Fibroblast of lung (primary cell): Measurements from ENCODE around the gene ARSK. TPM values are rescaled to one million over a fixed set of nuclear protein-coding genes. Genes with fewer than 3 reads are reported as not detected.

Source experiments
- DNase-seq, 2 donors: peaks; one replicate each; pipeline versions ENCODE4 v3.0.0 to v3.0.0-alpha.2; 2010; ENCODE audit warnings: low read depth in 2 of 2
- H2AFZ ChIP-seq: 2 replicates; pipeline ENCODE4 v1.5.1; 2012; ENCODE audit warnings: low read length, control low read depth, inconsistent platforms
- H3K27ac ChIP-seq: 2 replicates; pipeline ENCODE4 v1.5.1; 2011; ENCODE audit warnings: low read length, control low read depth; ENCODE audit not compliant: insufficient read depth
- H3K27me3 ChIP-seq: 2 replicates; pipeline ENCODE4 v1.5.1; 2011; ENCODE audit warnings: mild to moderate bottlenecking, low read length; ENCODE audit not compliant: control insufficient read depth, insufficient read depth
- H3K36me3 ChIP-seq: 2 replicates; pipeline ENCODE4 v1.5.1; 2011; ENCODE audit warnings: low read length; ENCODE audit not compliant: control insufficient read depth, insufficient read depth
- H3K4me1 ChIP-seq: 2 replicates; pipeline ENCODE4 v1.5.1; 2011; ENCODE audit warnings: low read length; ENCODE audit not compliant: control insufficient read depth, insufficient read depth; ENCODE audit errors: extremely low read depth
- H3K4me2 ChIP-seq: 2 replicates; pipeline ENCODE4 v1.5.1; 2011; ENCODE audit warnings: low read length, control low read depth; ENCODE audit not compliant: insufficient read depth; ENCODE audit errors: extremely low read depth
- H3K4me3 ChIP-seq, 4 experiments: fragments of 200-600 bp in 1 of 4; sonication (generic) in 1 of 4; replicated peaks in 1 of 4; 2 replicates each; pipeline ENCODE4 v1.5.1; 2011 to 2016; ENCODE audit warnings: low read length in 4 of 4, low read depth in 3 of 4, mild to moderate bottlenecking in 3 of 4, control low read depth in 2 of 4, inconsistent platforms in 1 of 4, mixed read lengths in 1 of 4; ENCODE audit not compliant: insufficient read depth in 1 of 4; ENCODE audit errors: control extremely low read depth in 1 of 4
- H3K79me2 ChIP-seq: 2 replicates; pipeline ENCODE4 v1.5.1; 2012; ENCODE audit warnings: mild to moderate bottlenecking, low read length, inconsistent platforms; ENCODE audit not compliant: control insufficient read depth, insufficient read depth
- H3K9ac ChIP-seq: 2 replicates; pipeline ENCODE4 v1.5.1; 2011; ENCODE audit warnings: mild to moderate bottlenecking, low read length, control low read depth; ENCODE audit not compliant: insufficient read depth
- H3K9me3 ChIP-seq: 2 replicates; pipeline ENCODE4 v1.5.1; 2012; ENCODE audit warnings: low read depth, low read length; ENCODE audit not compliant: control insufficient read depth, insufficient read depth
- H4K20me1 ChIP-seq: 2 replicates; pipeline ENCODE4 v1.5.1; 2011; ENCODE audit warnings: low read length; ENCODE audit not compliant: control insufficient read depth, insufficient read depth; ENCODE audit errors: extremely low read depth
- CTCF ChIP-seq, 2 donors: IDR thresholded peaks in 1 of 2; conservative IDR thresholded peaks in 1 of 2; 1 replicate in 1 of 2; 2 replicates in 1 of 2; pipeline ENCODE4 v1.5.1; 2011 to 2012; ENCODE audit warnings: low read length in 2 of 2, control low read depth in 1 of 2, inconsistent platforms in 1 of 2, low read depth in 1 of 2, mild to moderate bottlenecking in 1 of 2
- EZH2 ChIP-seq: IDR thresholded peaks from 2 replicates; pipeline ENCODE4 v1.5.1; 2012; ENCODE audit warnings: low read length, control low read depth, mild to moderate bottlenecking; ENCODE audit errors: missing control alignments
- polyA plus RNA-seq, 2 donors: library from polyadenylated mRNA; depleted of rRNA in 1 of 2; stranded (reverse) in 1 of 2; unstranded in 1 of 2; fragments of >200 nt; gene quantifications; 2 replicates each; pipeline ENCODE4 v1.2.1, GENCODE V29; 2011 to 2012; ENCODE audit warnings: missing spikeins in 1 of 2
- total RNA-seq: library from RNA; depleted of rRNA; stranded (reverse); fragments of >200 nt; gene quantifications from 2 replicates; pipeline ENCODE4 v1.2.1, GENCODE V29; 2014

ARSK gene
- total and polyA plus RNA-seq, 2 donors (not counting 1 experiment from before 2014, with no cell fraction given), result 19.3 to 37.3 TPM

DNA sequence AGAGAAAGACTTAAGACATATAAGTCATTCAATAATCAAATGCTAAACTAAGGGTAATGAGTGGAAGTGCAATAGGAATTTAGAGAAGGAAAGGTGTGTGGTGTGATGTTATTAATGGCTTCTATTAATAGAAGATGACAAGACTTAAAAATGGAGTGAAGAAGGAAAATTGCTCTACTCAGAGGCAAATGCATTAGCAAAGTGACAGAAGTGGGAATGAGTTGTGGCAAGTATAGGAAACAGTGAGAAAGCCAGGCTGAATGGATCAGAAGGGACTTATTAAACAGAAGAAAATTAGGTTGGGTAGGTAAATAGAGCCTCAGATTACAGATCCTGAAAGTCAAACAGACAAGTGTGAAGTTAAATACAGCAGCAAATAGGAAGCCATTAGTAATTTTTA lies 5.9 kb upstream of the ARSK start:
- Histone ChIP-seq H3K79me2 (peaks cover 37% of the 10 kb centered on the region), H4K20me1 (no peaks in the 10 kb centered on the region), H3K4me3 (no peak overlapping the region), H3K4me2 (no peak overlapping the region), H3K27ac (no peak overlapping the region), H2AFZ (no peak overlapping the region), H3K36me3 (peaks cover 7% of the 10 kb centered on the region), H3K4me1 (no peaks in the 10 kb centered on the region), H3K9me3 (no peaks in the 10 kb centered on the region), H3K27me3 (no peaks in the 10 kb centered on the region), H3K9ac (no peak overlapping the region)
- TF ChIP-seq EZH2 (no peak), CTCF (conservative IDR thresholded peaks at IDR 0.05 in 1 of 2, IDR thresholded peaks at IDR 0.05 in 1 of 2; ENCODE audit: low read depth in 1 of 2, low read length in 2 of 2) (no peak)
- DNase-seq, result no peak

DNA sequence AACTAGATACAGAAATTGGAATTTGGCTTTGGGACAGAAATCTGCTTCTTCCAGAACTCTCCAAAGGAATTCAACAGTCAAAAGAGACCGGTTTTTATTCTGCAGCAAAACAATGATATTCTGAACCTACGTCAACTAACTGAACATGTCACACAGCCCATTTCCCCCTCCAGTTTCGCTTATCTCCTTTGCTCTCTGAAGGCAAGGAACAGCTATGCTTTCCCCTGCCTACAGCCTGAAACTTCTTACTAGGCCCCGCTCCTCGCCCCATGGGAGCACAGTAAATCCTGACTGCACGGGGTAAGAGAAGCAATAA lies 612 bp upstream of the ARSK start:
- H4K20me1 ChIP-seq, result no peaks in the 10 kb centered on the region
- H3K9me3 ChIP-seq, result no peaks in the 10 kb centered on the region
- H3K4me3 ChIP-seq, result peak overlapping the region; percentile 74 to 93 (median 84)
- H3K27ac ChIP-seq, result peak overlapping the region; percentile 77
- H3K27me3 ChIP-seq, result no peaks in the 10 kb centered on the region
- peak overlapping the region; percentile 95 for H3K4me2 ChIP-seq
- DNase-seq, result no peak
- peaks cover 50% of the 10 kb centered on the region for H3K79me2 ChIP-seq
- H3K9ac ChIP-seq, result peak overlapping the region; percentile 78
- H2AFZ ChIP-seq, result peak overlapping the region; percentile 88
- peaks cover 2% of the 10 kb centered on the region for H3K4me1 ChIP-seq
- TF ChIP-seq CTCF (conservative IDR thresholded peaks at IDR 0.05 in 1 of 2, IDR thresholded peaks at IDR 0.05 in 1 of 2; ENCODE audit: low read depth in 1 of 2, low read length in 2 of 2), result no peak
- no peak for TF ChIP-seq EZH2
- H3K36me3 ChIP-seq, result peaks cover 3% of the 10 kb centered on the region

DNA sequence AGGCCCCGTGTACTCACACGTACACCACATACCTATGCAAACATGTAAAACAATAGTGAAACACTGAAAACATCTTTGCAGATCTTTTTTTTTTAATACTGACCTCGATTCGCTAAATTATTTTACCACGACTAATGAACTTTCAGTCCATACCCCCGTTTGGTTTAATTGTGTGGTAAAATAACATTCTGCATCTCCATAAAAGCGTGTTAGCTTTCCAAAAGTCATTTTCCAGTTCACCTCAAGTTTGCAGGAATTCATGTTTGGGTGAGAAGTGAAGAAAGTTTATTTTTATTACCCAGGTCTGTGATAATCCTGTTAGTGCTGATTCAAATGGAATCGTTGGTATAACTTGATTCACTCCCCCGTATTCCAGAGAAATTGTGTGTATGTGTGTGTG lies 652 bp downstream of the ARSK start:
- Histone ChIP-seq H3K9me3 (no peaks in the 10 kb centered on the region), H3K27ac (peak overlapping the region; percentile 77), H3K4me2 (peak overlapping the region; percentile 92), H3K79me2 (peaks cover 43% of the 10 kb centered on the region), H3K27me3 (no peaks in the 10 kb centered on the region), H2AFZ (peak overlapping the region; percentile 83), H4K20me1 (no peaks in the 10 kb centered on the region), H3K36me3 (peaks cover 2% of the 10 kb centered on the region), H3K4me3 (peak overlapping the region; percentile 74 to 93 (median 84)), H3K4me1 (peaks cover 2% of the 10 kb centered on the region), H3K9ac (peak overlapping the region; percentile 66)
- TF ChIP-seq CTCF (conservative IDR thresholded peaks at IDR 0.05 in 1 of 2, IDR thresholded peaks at IDR 0.05 in 1 of 2; ENCODE audit: low read depth in 1 of 2, low read length in 2 of 2) (no peak), EZH2 (no peak)
- peak in 1 of 2 donors; percentile 18 for DNase-seq
